HEK293 (cell line): ENCODE data around the gene CCL8.

Experiments used
- BCL11B ChIP-seq: fragments of 450-650 bp; formaldehyde crosslinking; IDR thresholded peaks from 2 replicates; pipeline ENCODE4 v1.5.1; 2016; ENCODE audit warnings: low read depth, missing biosample characterization, missing genetic modification characterization
- CTCF ChIP-seq: fragments of 450-650 bp; formaldehyde crosslinking; IDR thresholded peaks from 2 replicates; pipeline ENCODE4 v1.5.1; 2016; ENCODE audit warnings: missing biosample characterization, missing genetic modification characterization
- MYNN ChIP-seq: fragments of 450-650 bp; formaldehyde crosslinking; IDR thresholded peaks from 2 replicates; pipeline ENCODE4 v1.5.1; 2016; ENCODE audit warnings: missing biosample characterization, missing genetic modification characterization, borderline replicate concordance
- PRDM1 ChIP-seq: fragments of 450-650 bp; formaldehyde crosslinking; IDR thresholded peaks from 2 replicates; pipeline ENCODE4; 2016; ENCODE audit warnings: missing biosample characterization, missing genetic modification characterization
- YY1 ChIP-seq: fragments of 450-650 bp; formaldehyde crosslinking; IDR thresholded peaks from 2 replicates; pipeline ENCODE4 v1.5.1; 2018; ENCODE audit warnings: missing biosample characterization, missing genetic modification characterization
- ZBTB8A ChIP-seq: fragments of 450-650 bp; formaldehyde crosslinking; IDR thresholded peaks from 2 replicates; pipeline ENCODE4 v1.5.1; 2016; ENCODE audit warnings: missing biosample characterization, missing genetic modification characterization
- ZNF184 ChIP-seq: fragments of 450-650 bp; IDR thresholded peaks from 2 replicates; pipeline ENCODE4 v1.5.1; 2018; ENCODE audit warnings: missing biosample characterization, mild to moderate bottlenecking, missing genetic modification characterization
- ZNF274 ChIP-seq, 2 experiments: fragments of 200-500 bp in 1 of 2; fragments of 450-650 bp in 1 of 2; sonication (Bioruptor generic) in 1 of 2; formaldehyde crosslinking in 1 of 2; IDR thresholded peaks; 2 replicates each; pipeline versions ENCODE4 v1.5.1 to v1.6.1; 2014 to 2016; ENCODE audit warnings: borderline replicate concordance in 1 of 2, inconsistent platforms in 1 of 2, low read length in 1 of 2, missing biosample characterization in 1 of 2, missing genetic modification characterization in 1 of 2
- ZNF324 ChIP-seq: fragments of 450-650 bp; formaldehyde crosslinking; IDR thresholded peaks from 2 replicates; pipeline ENCODE4 v1.5.1; 2016; ENCODE audit warnings: missing biosample characterization, missing genetic modification characterization
- ZNF549 ChIP-seq: fragments of 450-650 bp; IDR thresholded peaks from 2 replicates; pipeline ENCODE4 v1.5.1; 2018; ENCODE audit warnings: missing biosample characterization, missing genetic modification characterization, mild to moderate bottlenecking, inconsistent platforms, moderate library complexity
- ZNF580 ChIP-seq: fragments of 450-650 bp; formaldehyde crosslinking; IDR thresholded peaks from 2 replicates; pipeline ENCODE4 v1.5.1; 2016; ENCODE audit warnings: missing biosample characterization, missing genetic modification characterization
- ZNF707 ChIP-seq: fragments of 450-650 bp; formaldehyde crosslinking; IDR thresholded peaks from 2 replicates; pipeline ENCODE4 v1.5.1; 2016; ENCODE audit warnings: missing biosample characterization, missing genetic modification characterization
- ZNF777 ChIP-seq: fragments of 450-650 bp; formaldehyde crosslinking; IDR thresholded peaks from 2 replicates; pipeline ENCODE4 v1.5.1; 2017; ENCODE audit warnings: missing biosample characterization, missing genetic modification characterization, borderline replicate concordance
- ZXDB ChIP-seq: fragments of 450-650 bp; formaldehyde crosslinking; IDR thresholded peaks from 2 replicates; pipeline ENCODE4 v1.5.1; 2016; ENCODE audit warnings: missing biosample characterization, missing genetic modification characterization

- TF ChIP-seq ZBTB8A (tag by site-specific recombination) (no peak), ZNF324 (tag by site-specific recombination) (no peak), ZNF549 (tag by site-specific recombination) (no peak), CTCF (no peak), ZNF184 (tag by site-specific recombination) (no peak), BCL11B (tag by site-specific recombination) (no peak), YY1 (tag by site-specific recombination) (no peak), MYNN (tag by site-specific recombination) (no peak), ZNF707 (tag by site-specific recombination) (no peak), ZNF274 (IDR thresholded peaks at IDR 0.05; ENCODE audit: low read length) (no peak), ZNF274 (tag by site-specific recombination; IDR thresholded peaks at IDR 0.05; ENCODE audit: borderline replicate concordance) (no peak), ZNF580 (tag by site-specific recombination) (no peak), PRDM1 (tag by site-specific recombination) (no peak), ZXDB (no peak), ZNF777 (tag by site-specific recombination) (no peak)
Measured at GRCh38 chr17:34300652-34301370, 18.4 kb upstream of the CCL8 start.
